Hepatocyte (in vitro differentiated cells): ENCODE results near the gene PLXNA2. TPM values are rescaled to one million over a fixed set of nuclear protein-coding genes. Genes with fewer than 3 reads are reported as not detected.

Experiments used
- DNase-seq: peaks from one replicate; pipeline ENCODE4 v3.0.0-alpha.2; 2016; ENCODE audit warnings: low spot score
- H2AFZ ChIP-seq: fragments of 200-600 bp; sonication (generic); 2 replicates; pipeline ENCODE4 v1.6.0; 2016; ENCODE audit warnings: antibody characterized with exemption, mild to moderate bottlenecking
- H3K27ac ChIP-seq: fragments of 200-600 bp; sonication (generic); 2 replicates; pipeline ENCODE4 v1.5.1; 2016; ENCODE audit warnings: mild to moderate bottlenecking
- H3K27me3 ChIP-seq: fragments of 200-600 bp; sonication (generic); 2 replicates; pipeline ENCODE4 v1.6.1; 2016
- H3K36me3 ChIP-seq: fragments of 200-600 bp; sonication (generic); replicated peaks from 2 replicates; pipeline ENCODE4 v1.5.1; 2016; ENCODE audit warnings: low read depth; ENCODE audit not compliant: insufficient read depth
- H3K4me1 ChIP-seq: fragments of 200-600 bp; sonication (generic); 2 replicates; pipeline ENCODE4 v1.5.1; 2016; ENCODE audit warnings: mild to moderate bottlenecking, moderate library complexity; ENCODE audit not compliant: insufficient read depth
- H3K4me2 ChIP-seq: fragments of 200-600 bp; sonication (generic); 2 replicates; pipeline ENCODE4 v1.6.0; 2016
- H3K4me3 ChIP-seq: fragments of 200-600 bp; sonication (generic); 2 replicates; pipeline ENCODE4 v1.5.1; 2016; ENCODE audit warnings: mild to moderate bottlenecking
- H3K79me2 ChIP-seq: fragments of 200-600 bp; sonication (generic); 2 replicates; pipeline ENCODE4 v1.6.0; 2017; ENCODE audit warnings: mild to moderate bottlenecking
- H3K9me2 ChIP-seq: fragments of 200-600 bp; sonication (generic); replicated peaks from 2 replicates; pipeline ENCODE4 v1.6.0; 2017; ENCODE audit warnings: mild to moderate bottlenecking; ENCODE audit not compliant: insufficient read depth
- H3K9me3 ChIP-seq: fragments of 200-600 bp; sonication (generic); 2 replicates; pipeline ENCODE4 v1.5.1; 2016; ENCODE audit warnings: low read depth, mild to moderate bottlenecking
- H4K20me1 ChIP-seq: fragments of 200-600 bp; sonication (generic); 2 replicates; pipeline ENCODE4 v1.6.0; 2016; ENCODE audit warnings: mild to moderate bottlenecking; ENCODE audit not compliant: insufficient read depth, poor library complexity, severe bottlenecking
- EZH2 ChIP-seq: fragments of 200-600 bp; sonication (generic); IDR thresholded peaks from 2 replicates; pipeline ENCODE4 v1.6.1; 2016; ENCODE audit warnings: antibody characterized with exemption, mild to moderate bottlenecking, borderline replicate concordance
- EZH2phosphoT487 ChIP-seq: fragments of 200-600 bp; sonication (generic); IDR thresholded peaks from one replicate; pipeline ENCODE4 v1.6.1; 2018; ENCODE audit warnings: antibody characterized with exemption, mild to moderate bottlenecking, low read depth, moderate library complexity; ENCODE audit not compliant: unreplicated experiment, severe bottlenecking
- WGBS: methylation state at CpG from one replicate; pipeline ENCODE4 v1.1.6; 2016; ENCODE audit warnings: low lambda C conversion rate; ENCODE audit errors: missing lambda C conversion rate; 5-methylcytosine and 5-hydroxymethylcytosine counted together
- polyA plus RNA-seq: library from polyadenylated mRNA; unstranded; fragments of >200 nt; fragmentation: Nextera tagmentation; extraction: Ambion mirVana; gene quantifications from 2 replicates; pipeline ENCODE4 v1.2.1, GENCODE V29; 2016
- total RNA-seq: library from RNA; depleted of rRNA; stranded (reverse); fragments of >200 nt; gene quantifications from 2 replicates; pipeline ENCODE4 v1.2.3, GENCODE V29; 2014
- TF ChIP-seq, protein P1 (sequence below): fragments of 200-600 bp; sonication (generic); IDR thresholded peaks from 2 replicates; pipeline ENCODE4 v1.5.1; 2016; ENCODE audit warnings: antibody characterized with exemption, mild to moderate bottlenecking; ENCODE audit not compliant: poor library complexity

Gene PLXNA2
- total and polyA plus RNA-seq, 2 experiments from 2014 or later, result 9.8 to 13.1 TPM

DNA sequence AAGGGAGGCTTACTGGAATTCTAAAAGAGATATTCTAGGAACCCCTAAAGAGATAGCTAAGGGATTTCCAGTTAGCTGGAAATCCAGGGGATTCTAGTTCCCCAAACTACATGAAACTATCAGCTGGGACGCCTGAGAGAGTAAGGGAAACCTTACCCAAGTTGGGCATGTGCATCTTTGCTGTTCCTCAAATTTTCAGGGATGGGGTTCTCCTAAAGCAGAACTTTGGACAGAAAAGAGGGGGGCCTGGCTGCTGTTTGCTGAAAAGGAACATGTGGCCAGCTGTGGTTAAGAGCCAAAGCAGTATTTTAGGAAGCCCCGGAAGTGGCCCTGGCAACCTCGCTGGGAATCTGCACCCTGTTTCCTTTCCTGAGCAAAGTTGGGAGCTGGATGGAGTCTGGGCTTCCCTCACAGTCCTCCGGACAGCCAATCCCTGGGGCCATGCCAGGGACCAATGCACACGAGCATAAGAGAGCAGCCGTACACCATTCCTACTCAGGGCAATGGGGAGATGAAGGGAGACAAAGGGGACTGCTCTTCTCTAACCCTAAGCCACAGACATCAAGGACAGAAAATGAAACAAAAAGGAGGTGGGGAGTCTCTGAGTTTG lies 154.3 kb downstream of the PLXNA2 start:
- H3K36me3 ChIP-seq, result no peaks in the 10 kb centered on the region

DNA sequence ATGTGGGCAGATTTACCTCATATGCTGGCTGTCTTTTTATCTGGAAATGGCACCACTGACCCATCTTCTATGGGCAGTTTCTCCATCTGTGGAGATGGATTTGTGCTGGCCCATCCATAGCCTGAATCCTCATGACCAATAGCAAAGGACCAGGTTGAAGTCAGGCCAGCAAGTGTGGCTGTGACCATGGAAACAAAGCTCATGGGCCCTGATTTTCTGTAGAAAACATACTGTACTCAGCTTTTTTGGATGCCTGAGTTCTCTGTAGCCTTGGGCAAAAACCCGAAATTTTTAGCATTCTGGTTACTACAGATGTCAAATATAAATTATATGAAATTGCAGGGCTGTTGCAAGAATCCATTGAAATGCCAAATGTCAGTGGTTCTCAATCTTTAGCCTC lies 155.0 kb downstream of the PLXNA2 start:
- no peak for DNase-seq
- WGBS, result 96% methylated on average over 1 of the region's 1 CpG
- TF ChIP-seq EZH2, result no peak
- TF ChIP-seq, protein P1, sequence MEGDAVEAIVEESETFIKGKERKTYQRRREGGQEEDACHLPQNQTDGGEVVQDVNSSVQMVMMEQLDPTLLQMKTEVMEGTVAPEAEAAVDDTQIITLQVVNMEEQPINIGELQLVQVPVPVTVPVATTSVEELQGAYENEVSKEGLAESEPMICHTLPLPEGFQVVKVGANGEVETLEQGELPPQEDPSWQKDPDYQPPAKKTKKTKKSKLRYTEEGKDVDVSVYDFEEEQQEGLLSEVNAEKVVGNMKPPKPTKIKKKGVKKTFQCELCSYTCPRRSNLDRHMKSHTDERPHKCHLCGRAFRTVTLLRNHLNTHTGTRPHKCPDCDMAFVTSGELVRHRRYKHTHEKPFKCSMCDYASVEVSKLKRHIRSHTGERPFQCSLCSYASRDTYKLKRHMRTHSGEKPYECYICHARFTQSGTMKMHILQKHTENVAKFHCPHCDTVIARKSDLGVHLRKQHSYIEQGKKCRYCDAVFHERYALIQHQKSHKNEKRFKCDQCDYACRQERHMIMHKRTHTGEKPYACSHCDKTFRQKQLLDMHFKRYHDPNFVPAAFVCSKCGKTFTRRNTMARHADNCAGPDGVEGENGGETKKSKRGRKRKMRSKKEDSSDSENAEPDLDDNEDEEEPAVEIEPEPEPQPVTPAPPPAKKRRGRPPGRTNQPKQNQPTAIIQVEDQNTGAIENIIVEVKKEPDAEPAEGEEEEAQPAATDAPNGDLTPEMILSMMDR, result no peak
- no peak for TF ChIP-seq EZH2phosphoT487
- H3K27me3 ChIP-seq, result no peaks in the 10 kb centered on the region
- no peak overlapping the region for H3K27ac ChIP-seq
- no peak overlapping the region for H2AFZ ChIP-seq
- H3K79me2 ChIP-seq, result no peaks in the 10 kb centered on the region
- no peak overlapping the region for H3K4me3 ChIP-seq
- no peaks in the 10 kb centered on the region for H3K9me2 ChIP-seq
- no peaks in the 10 kb centered on the region for H3K9me3 ChIP-seq
- no peaks in the 10 kb centered on the region for H3K4me1 ChIP-seq
- no peak overlapping the region for H3K4me2 ChIP-seq
- H3K36me3 ChIP-seq, result no peaks in the 10 kb centered on the region
- no peaks in the 10 kb centered on the region for H4K20me1 ChIP-seq

More for the DNA sequence above, 154.3 kb downstream of the PLXNA2 start:
- H3K4me2 ChIP-seq, result no peak overlapping the region
- WGBS, result 78% methylated on average over 6 of the region's 6 CpGs
- TF ChIP-seq EZH2phosphoT487 (no peak), EZH2 (no peak)
- TF ChIP-seq, protein P1, result no peak
- no peak for DNase-seq
- H2AFZ ChIP-seq, result no peak overlapping the region
- H3K27ac ChIP-seq, result no peak overlapping the region
- H3K4me3 ChIP-seq, result no peak overlapping the region
- H3K9me3 ChIP-seq, result no peaks in the 10 kb centered on the region
- no peaks in the 10 kb centered on the region for H3K79me2 ChIP-seq
- H3K27me3 ChIP-seq, result no peaks in the 10 kb centered on the region
- no peaks in the 10 kb centered on the region for H4K20me1 ChIP-seq
- H3K4me1 ChIP-seq, result no peaks in the 10 kb centered on the region
- H3K9me2 ChIP-seq, result no peaks in the 10 kb centered on the region

DNA sequence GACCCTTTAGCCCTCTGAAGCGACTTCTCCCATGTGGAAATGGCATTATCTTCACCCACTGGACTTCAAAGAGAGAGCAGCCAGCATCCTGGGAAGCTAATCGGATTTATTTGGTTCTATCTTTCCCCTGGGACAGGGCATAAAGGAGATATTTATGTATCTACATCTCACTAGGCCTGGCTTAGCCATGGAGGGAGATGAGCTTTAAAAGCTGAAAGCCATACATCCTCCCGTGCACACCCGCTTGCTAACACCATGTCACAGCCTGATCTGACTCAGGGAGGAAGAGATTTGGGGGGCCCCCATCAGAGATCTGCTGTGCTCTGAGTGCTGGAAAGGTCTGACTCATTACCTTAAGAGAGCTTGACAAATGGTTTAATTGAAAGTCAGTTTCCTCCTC lies 155.9 kb downstream of the PLXNA2 start:
- H3K79me2 ChIP-seq, result no peaks in the 10 kb centered on the region
- H3K27me3 ChIP-seq, result no peaks in the 10 kb centered on the region
- no peak overlapping the region for H2AFZ ChIP-seq
- DNase-seq, result no peak
- WGBS, result 94% methylated on average over 4 of the region's 4 CpGs
- H3K9me2 ChIP-seq, result no peaks in the 10 kb centered on the region
- no peaks in the 10 kb centered on the region for H4K20me1 ChIP-seq
- H3K4me3 ChIP-seq, result no peak overlapping the region
- H3K4me1 ChIP-seq, result no peaks in the 10 kb centered on the region
- no peaks in the 10 kb centered on the region for H3K9me3 ChIP-seq
- TF ChIP-seq EZH2 (no peak), EZH2phosphoT487 (no peak)
- TF ChIP-seq, protein P1, result no peak
- no peak overlapping the region for H3K4me2 ChIP-seq
- no peaks in the 10 kb centered on the region for H3K36me3 ChIP-seq
- no peak overlapping the region for H3K27ac ChIP-seq
